ENCODE measurements around the gene ILRUN.
"Not testable (repeated sequence)": the region's sequence is repeated elsewhere in the genome, so short reads cannot be mapped to it uniquely, and the experiment has no call there.

ILRUN gene

GRCh38 chr6:34679552-34680253 lies 16.9 kb downstream of the ILRUN start:
- no CpG with 5 or more reads among the region's 1 CpG for WGBS, 2 experiments (ENCODE audit: insufficient coverage in 2 of 2)
- no peak overlapping the region for H3K4me3 ChIP-seq (ENCODE audit: extremely low read depth, insufficient read depth, low read length, poor library complexity, severe bottlenecking)
- H3K4me1 ChIP-seq (ENCODE audit: control insufficient read depth, insufficient read depth, low read length, poor library complexity, severe bottlenecking): peaks cover 17% of the 10 kb centered on the region
- H3K9me3 ChIP-seq (ENCODE audit: control insufficient read depth, low read length): no peaks in the 10 kb centered on the region
- H3K27ac ChIP-seq (ENCODE audit: low read depth, low read length, severe bottlenecking): no peak overlapping the region
- H3K36me3 ChIP-seq (ENCODE audit: control insufficient read depth, insufficient read depth, low read length): peaks cover 8% of the 10 kb centered on the region

GRCh38 chr6:34676140-34676539 lies 20.4 kb downstream of the ILRUN start:
- peaks cover 25% of the 10 kb centered on the region for H3K4me1 ChIP-seq (ENCODE audit: control insufficient read depth, insufficient read depth, low read length, poor library complexity, severe bottlenecking)
- no peak overlapping the region for H3K4me3 ChIP-seq (ENCODE audit: extremely low read depth, insufficient read depth, low read length, poor library complexity, severe bottlenecking)
- H3K9me3 ChIP-seq (ENCODE audit: control insufficient read depth, low read length): no peaks in the 10 kb centered on the region
- H3K36me3 ChIP-seq (ENCODE audit: control insufficient read depth, insufficient read depth, low read length): peaks cover 5% of the 10 kb centered on the region
- no peak overlapping the region for H3K27ac ChIP-seq (ENCODE audit: low read depth, low read length, severe bottlenecking)

GRCh38 chr6:34674930-34675329 lies 21.6 kb downstream of the ILRUN start:
- H3K4me1 ChIP-seq (ENCODE audit: control insufficient read depth, insufficient read depth, low read length, poor library complexity, severe bottlenecking): peaks cover 14% of the 10 kb centered on the region
- 95 to 97% methylated on average over 7 of the region's 9 CpGs for WGBS, 2 experiments (ENCODE audit: insufficient coverage in 2 of 2)
- not testable (repeated sequence) for H3K36me3 ChIP-seq (ENCODE audit: control insufficient read depth, insufficient read depth, low read length); H3K27ac ChIP-seq (ENCODE audit: low read depth, low read length, severe bottlenecking); H3K4me3 ChIP-seq (ENCODE audit: extremely low read depth, insufficient read depth, low read length, poor library complexity, severe bottlenecking); H3K9me3 ChIP-seq (ENCODE audit: control insufficient read depth, low read length)

- Histone ChIP-seq H3K4me3 (ENCODE audit: extremely low read depth, insufficient read depth, low read length, poor library complexity, severe bottlenecking) (no peak overlapping the region), H3K9me3 (ENCODE audit: control insufficient read depth, low read length) (no peaks in the 10 kb centered on the region), H3K27ac (ENCODE audit: low read depth, low read length, severe bottlenecking) (no peak overlapping the region), H3K36me3 (ENCODE audit: control insufficient read depth, insufficient read depth, low read length) (peaks cover 5% of the 10 kb centered on the region), H3K4me1 (ENCODE audit: control insufficient read depth, insufficient read depth, low read length, poor library complexity, severe bottlenecking) (peaks cover 11% of the 10 kb centered on the region)
- no CpG with 5 or more reads among the region's 5 CpGs for WGBS, 2 experiments (ENCODE audit: insufficient coverage in 2 of 2)
Measured at GRCh38 chr6:34674268-34674639, 22.3 kb downstream of the ILRUN start.

GRCh38 chr6:34673064-34673463 lies 23.5 kb downstream of the ILRUN start:
- Histone ChIP-seq H3K4me1 (ENCODE audit: control insufficient read depth, insufficient read depth, low read length, poor library complexity, severe bottlenecking) (peaks cover 11% of the 10 kb centered on the region), H3K36me3 (ENCODE audit: control insufficient read depth, insufficient read depth, low read length) (peaks cover under 1% of the 10 kb centered on the region), H3K27ac (ENCODE audit: low read depth, low read length, severe bottlenecking) (no peak overlapping the region), H3K9me3 (ENCODE audit: control insufficient read depth, low read length) (no peaks in the 10 kb centered on the region), H3K4me3 (ENCODE audit: extremely low read depth, insufficient read depth, low read length, poor library complexity, severe bottlenecking) (no peak overlapping the region)
- WGBS, 2 experiments (ENCODE audit: insufficient coverage in 2 of 2): no CpG with 5 or more reads among the region's 1 CpG

- Histone ChIP-seq H3K9me3 (ENCODE audit: control insufficient read depth, low read length) (no peaks in the 10 kb centered on the region), H3K4me3 (ENCODE audit: extremely low read depth, insufficient read depth, low read length, poor library complexity, severe bottlenecking) (no peak overlapping the region), H3K27ac (ENCODE audit: low read depth, low read length, severe bottlenecking) (no peak overlapping the region), H3K4me1 (ENCODE audit: control insufficient read depth, insufficient read depth, low read length, poor library complexity, severe bottlenecking) (peaks cover 11% of the 10 kb centered on the region), H3K36me3 (ENCODE audit: control insufficient read depth, insufficient read depth, low read length) (no peaks in the 10 kb centered on the region)
- WGBS, 2 experiments (ENCODE audit: insufficient coverage in 2 of 2): 80 to 100% methylated on average over 1 of the region's 3 CpGs
Measured at GRCh38 chr6:34672657-34673043, 23.9 kb downstream of the ILRUN start.

GRCh38 chr6:34671801-34672656 lies 24.5 kb downstream of the ILRUN start:
- WGBS, 2 experiments (ENCODE audit: insufficient coverage in 2 of 2): 90% methylated on average over 2 of the region's 8 CpGs; no CpG with 5 or more reads in 1 of the 2 experiments
- no peaks in the 10 kb centered on the region for H3K9me3 ChIP-seq (ENCODE audit: control insufficient read depth, low read length)
- H3K4me3 ChIP-seq (ENCODE audit: extremely low read depth, insufficient read depth, low read length, poor library complexity, severe bottlenecking): no peak overlapping the region
- H3K4me1 ChIP-seq (ENCODE audit: control insufficient read depth, insufficient read depth, low read length, poor library complexity, severe bottlenecking): peaks cover 13% of the 10 kb centered on the region
- no peak overlapping the region for H3K27ac ChIP-seq (ENCODE audit: low read depth, low read length, severe bottlenecking)
- H3K36me3 ChIP-seq (ENCODE audit: control insufficient read depth, insufficient read depth, low read length): no peaks in the 10 kb centered on the region

GRCh38 chr6:34671367-34671766 lies 25.2 kb downstream of the ILRUN start:
- H3K4me1 ChIP-seq (ENCODE audit: control insufficient read depth, insufficient read depth, low read length, poor library complexity, severe bottlenecking): peaks cover 15% of the 10 kb centered on the region
- no peaks in the 10 kb centered on the region for H3K9me3 ChIP-seq (ENCODE audit: control insufficient read depth, low read length)
- H3K27ac ChIP-seq (ENCODE audit: low read depth, low read length, severe bottlenecking): no peak overlapping the region
- no peak overlapping the region for H3K4me3 ChIP-seq (ENCODE audit: extremely low read depth, insufficient read depth, low read length, poor library complexity, severe bottlenecking)
- no peaks in the 10 kb centered on the region for H3K36me3 ChIP-seq (ENCODE audit: control insufficient read depth, insufficient read depth, low read length)
- WGBS, 2 experiments (ENCODE audit: insufficient coverage in 2 of 2): 100% methylated on average over 1 of the region's 1 CpG; no CpG with 5 or more reads in 1 of the 2 experiments

GRCh38 chr6:34668799-34669198 lies 27.8 kb downstream of the ILRUN start:
- not testable (repeated sequence) for H3K9me3 ChIP-seq (ENCODE audit: control insufficient read depth, low read length); H3K36me3 ChIP-seq (ENCODE audit: control insufficient read depth, insufficient read depth, low read length); H3K4me3 ChIP-seq (ENCODE audit: extremely low read depth, insufficient read depth, low read length, poor library complexity, severe bottlenecking); H3K27ac ChIP-seq (ENCODE audit: low read depth, low read length, severe bottlenecking)
- 94 to 100% methylated on average over 2 of the region's 5 CpGs for WGBS, 2 experiments (ENCODE audit: insufficient coverage in 2 of 2)
- peaks cover 21% of the 10 kb centered on the region for H3K4me1 ChIP-seq (ENCODE audit: control insufficient read depth, insufficient read depth, low read length, poor library complexity, severe bottlenecking)

GRCh38 chr6:34667481-34668238 lies 28.9 kb downstream of the ILRUN start:
- H3K4me1 ChIP-seq (ENCODE audit: control insufficient read depth, insufficient read depth, low read length, poor library complexity, severe bottlenecking): peaks cover 15% of the 10 kb centered on the region
- no peaks in the 10 kb centered on the region for H3K9me3 ChIP-seq (ENCODE audit: control insufficient read depth, low read length)
- no peak overlapping the region for H3K4me3 ChIP-seq (ENCODE audit: extremely low read depth, insufficient read depth, low read length, poor library complexity, severe bottlenecking)
- H3K36me3 ChIP-seq (ENCODE audit: control insufficient read depth, insufficient read depth, low read length): no peaks in the 10 kb centered on the region
- no peak overlapping the region for H3K27ac ChIP-seq (ENCODE audit: low read depth, low read length, severe bottlenecking)
- 97 to 100% methylated on average over 1 to 3 of the region's 4 CpGs for WGBS, 2 experiments (ENCODE audit: insufficient coverage in 2 of 2)
